Measurements from ENCODE around the gene FAM120AOS. TPM values are rescaled to one million over a fixed set of nuclear protein-coding genes. Genes with fewer than 3 reads are reported as not detected.

The FAM120AOS gene
- total RNA-seq, 1 donor from 2014 or later = 36.4 TPM

DNA sequence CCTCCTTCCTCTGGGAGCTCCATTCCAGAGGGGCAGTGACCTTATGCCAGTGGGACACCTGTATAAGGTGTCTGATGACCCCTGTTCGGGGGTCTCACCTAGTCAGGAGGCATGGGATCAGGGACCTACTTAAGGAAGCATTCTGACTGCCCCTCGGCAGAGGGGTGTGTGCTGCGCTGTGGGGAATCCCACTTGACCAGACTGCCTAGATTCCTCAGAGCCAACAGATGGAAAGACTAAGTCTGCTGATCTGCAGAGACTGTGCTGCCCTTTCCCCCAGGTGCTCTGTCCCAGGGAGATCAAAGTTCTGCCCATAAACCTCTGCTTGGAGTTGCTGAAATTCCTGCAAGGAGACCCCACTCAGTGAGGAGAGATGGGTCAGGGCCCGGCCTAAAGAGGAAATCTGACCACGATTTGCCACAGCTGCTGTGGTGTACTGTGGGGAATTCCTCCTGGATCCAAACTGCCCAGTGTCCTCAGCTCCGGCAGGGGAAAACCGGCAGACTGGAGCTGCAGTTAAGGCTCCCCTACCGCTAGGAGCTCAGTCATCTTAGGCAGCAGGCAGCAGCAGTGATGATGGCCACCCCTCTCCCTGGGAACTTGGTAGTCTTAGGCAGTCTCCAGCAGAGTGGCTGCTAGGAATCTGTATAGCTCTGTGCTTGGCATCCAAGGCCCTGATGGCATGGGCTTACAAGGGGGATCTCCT lies 36.7 kb downstream of the FAM120AOS start:
- no peak for TF ChIP-seq CTCF (IDR thresholded peaks at IDR 0.05)
- DNase-seq (ENCODE audit: extremely low spot score, unreplicated experiment) = no peak
- Mint-ChIP-seq H3K27me3 (ENCODE audit: unreplicated experiment) (peaks cover 31% of the 10 kb centered on the region), H3K4me1 (ENCODE audit: unreplicated experiment) (no peaks in the 10 kb centered on the region), H3K27ac (ENCODE audit: unreplicated experiment) (no peak overlapping the region), H3K9me3 (ENCODE audit: unreplicated experiment) (peaks cover 20% of the 10 kb centered on the region), H3K36me3 (ENCODE audit: unreplicated experiment) (peaks cover 2% of the 10 kb centered on the region), H3K4me3 (ENCODE audit: unreplicated experiment) (no peak overlapping the region)

DNA sequence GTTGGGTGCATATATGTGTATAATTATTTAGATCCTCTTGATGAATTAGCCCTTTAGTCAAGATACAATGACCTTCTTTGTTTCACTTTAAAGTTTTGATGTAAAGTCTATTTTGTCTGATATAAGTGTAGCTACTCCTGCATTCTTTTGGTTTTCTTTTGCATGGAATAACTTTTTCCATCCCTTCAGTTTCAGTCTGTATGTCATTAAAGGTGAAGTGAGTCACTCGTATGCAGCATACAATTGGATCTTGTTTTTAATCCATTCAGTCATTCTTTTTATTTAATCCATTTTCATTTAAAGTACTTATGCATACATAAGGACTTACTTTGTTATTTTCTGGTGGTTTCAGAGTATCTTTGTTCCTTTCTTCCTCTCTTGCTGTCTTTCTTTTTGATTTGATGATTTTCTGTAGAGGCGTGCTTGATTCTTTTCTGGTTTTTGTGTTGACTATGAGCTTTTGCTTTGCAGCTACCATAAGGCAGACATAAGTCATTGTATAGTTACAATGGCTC lies 38.1 kb downstream of the FAM120AOS start:
- Mint-ChIP-seq H3K4me3 (ENCODE audit: unreplicated experiment) (no peak overlapping the region), H3K27me3 (ENCODE audit: unreplicated experiment) (peaks cover 42% of the 10 kb centered on the region), H3K36me3 (ENCODE audit: unreplicated experiment) (peaks cover 2% of the 10 kb centered on the region), H3K9me3 (ENCODE audit: unreplicated experiment) (peaks cover 20% of the 10 kb centered on the region), H3K27ac (ENCODE audit: unreplicated experiment) (no peak overlapping the region), H3K4me1 (ENCODE audit: unreplicated experiment) (no peaks in the 10 kb centered on the region)
- DNase-seq (ENCODE audit: extremely low spot score, unreplicated experiment) = no peak
- TF ChIP-seq CTCF (IDR thresholded peaks at IDR 0.05) = no peak

- peaks cover 56% of the 10 kb centered on the region for H3K27me3 Mint-ChIP-seq (ENCODE audit: unreplicated experiment)
- H3K9me3 Mint-ChIP-seq (ENCODE audit: unreplicated experiment) = peaks cover 14% of the 10 kb centered on the region
- no peak for TF ChIP-seq CTCF (IDR thresholded peaks at IDR 0.05)
- no peaks in the 10 kb centered on the region for H3K36me3 Mint-ChIP-seq (ENCODE audit: unreplicated experiment)
- H3K27ac Mint-ChIP-seq (ENCODE audit: unreplicated experiment) = no peak overlapping the region
- no peak for DNase-seq (ENCODE audit: extremely low spot score, unreplicated experiment)
- H3K4me1 Mint-ChIP-seq (ENCODE audit: unreplicated experiment) = no peaks in the 10 kb centered on the region
- H3K4me3 Mint-ChIP-seq (ENCODE audit: unreplicated experiment) = no peak overlapping the region
Measured at GRCh38 chr9:93413530-93413929, 39.9 kb downstream of the FAM120AOS start.

- Mint-ChIP-seq H3K27me3 (ENCODE audit: unreplicated experiment) (peaks cover 40% of the 10 kb centered on the region), H3K27ac (ENCODE audit: unreplicated experiment) (no peak overlapping the region), H3K4me1 (ENCODE audit: unreplicated experiment) (no peaks in the 10 kb centered on the region), H3K4me3 (ENCODE audit: unreplicated experiment) (no peak overlapping the region), H3K36me3 (ENCODE audit: unreplicated experiment) (no peaks in the 10 kb centered on the region), H3K9me3 (ENCODE audit: unreplicated experiment) (no peaks in the 10 kb centered on the region)
- DNase-seq (ENCODE audit: extremely low spot score, unreplicated experiment) = no peak
- TF ChIP-seq CTCF (IDR thresholded peaks at IDR 0.05) = no peak
Measured at GRCh38 chr9:93406371-93406770, 47.0 kb downstream of the FAM120AOS start.

- H3K27ac Mint-ChIP-seq (ENCODE audit: unreplicated experiment) = no peak overlapping the region
Measured at GRCh38 chr9:93398471-93398870, 54.9 kb downstream of the FAM120AOS start.

More at GRCh38 chr9:93398471-93398870, 54.9 kb downstream of the FAM120AOS start:
- Mint-ChIP-seq H3K36me3 (ENCODE audit: unreplicated experiment) (no peaks in the 10 kb centered on the region), H3K4me3 (ENCODE audit: unreplicated experiment) (no peak overlapping the region), H3K9me3 (ENCODE audit: unreplicated experiment) (no peaks in the 10 kb centered on the region), H3K27me3 (ENCODE audit: unreplicated experiment) (peaks cover 39% of the 10 kb centered on the region), H3K4me1 (ENCODE audit: unreplicated experiment) (no peaks in the 10 kb centered on the region)
- no peak for TF ChIP-seq CTCF (IDR thresholded peaks at IDR 0.05)
- no peak for DNase-seq (ENCODE audit: extremely low spot score, unreplicated experiment)
